Measurements from ENCODE around the gene ADGRF1.
"Not testable (repeated sequence)": the region's sequence is repeated elsewhere in the genome, so short reads cannot be mapped to it uniquely, and the experiment has no call there.

Gene ADGRF1

DNA sequence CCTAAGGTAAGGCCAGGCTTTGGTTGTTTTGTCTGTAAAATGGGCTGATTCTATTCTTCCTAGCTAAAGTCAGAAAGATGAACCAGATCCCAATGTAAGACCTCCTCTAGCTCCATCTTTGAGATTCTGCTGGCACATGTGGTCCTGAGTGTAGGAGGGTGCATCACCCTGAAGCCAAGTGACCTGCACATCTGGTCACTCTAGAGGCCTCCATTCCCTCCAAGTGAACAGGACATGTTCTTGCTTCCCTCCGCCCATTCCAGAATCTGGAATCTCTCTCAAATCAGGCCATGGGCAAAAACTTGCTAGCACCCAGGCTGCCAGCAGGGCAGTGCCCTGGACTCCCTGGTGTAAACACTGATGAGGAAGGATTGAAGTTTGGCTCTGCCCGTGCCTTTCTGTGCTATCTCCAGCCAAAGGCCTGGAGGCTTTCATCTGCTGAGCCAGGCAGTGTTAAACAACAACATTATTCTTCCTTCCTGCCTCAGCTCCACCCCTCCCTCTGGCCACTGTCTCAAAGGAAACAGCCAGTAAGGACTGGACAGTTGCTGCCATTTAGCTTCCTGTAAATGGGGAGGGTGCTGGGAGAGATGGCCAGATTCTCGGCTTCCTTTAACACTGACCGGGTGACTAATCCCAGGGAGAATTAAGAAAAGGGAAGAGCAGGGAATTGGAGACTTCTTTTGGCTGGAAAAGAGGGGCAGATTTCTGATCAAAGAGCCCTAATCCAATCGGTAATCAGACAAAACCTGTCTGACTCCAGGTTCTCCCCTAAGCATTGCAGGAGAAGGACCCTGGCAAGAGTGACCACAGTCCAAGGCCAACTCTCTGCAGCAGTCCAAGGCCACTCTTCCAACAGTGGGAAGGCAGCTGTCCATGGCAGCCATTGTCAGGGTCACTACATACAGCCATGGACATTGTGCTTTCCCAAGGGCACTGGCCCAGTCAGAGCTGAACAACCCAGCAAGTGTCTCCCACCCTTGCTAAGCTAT lies 19.5 kb upstream of the ADGRF1 start:
- DNase-seq: no peak

DNA sequence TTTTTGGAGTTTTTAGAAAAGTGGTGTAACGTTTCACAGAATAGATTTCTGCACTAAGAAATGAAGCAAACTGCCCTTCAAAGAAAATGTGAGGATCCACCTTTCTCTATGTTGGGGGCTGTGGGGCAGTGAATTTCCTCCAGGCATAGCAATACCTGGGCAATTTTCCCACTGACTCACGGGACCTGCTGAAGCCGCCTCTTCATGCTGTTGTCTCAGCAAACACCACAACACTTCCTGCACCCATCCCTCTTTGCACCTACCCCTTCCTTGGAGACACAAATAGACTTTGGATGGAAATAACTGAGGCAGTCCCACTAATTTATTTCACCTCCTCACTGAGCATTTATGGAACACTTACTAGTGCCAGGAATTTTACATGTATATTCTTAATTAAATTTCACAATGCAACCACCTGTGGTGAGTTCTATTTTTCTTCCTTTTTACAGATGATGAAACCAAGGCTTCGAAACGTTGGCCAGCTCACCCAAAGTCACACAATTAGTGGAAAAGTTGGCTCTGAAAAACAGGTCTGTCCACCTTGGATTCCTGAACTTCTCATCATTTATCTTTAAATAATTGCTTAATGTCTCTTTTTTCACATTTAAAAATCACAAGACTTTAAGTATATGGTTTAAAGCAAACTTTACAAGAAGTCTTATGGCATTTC lies 17.2 kb upstream of the ADGRF1 start:
- DNase-seq: no peak

DNA sequence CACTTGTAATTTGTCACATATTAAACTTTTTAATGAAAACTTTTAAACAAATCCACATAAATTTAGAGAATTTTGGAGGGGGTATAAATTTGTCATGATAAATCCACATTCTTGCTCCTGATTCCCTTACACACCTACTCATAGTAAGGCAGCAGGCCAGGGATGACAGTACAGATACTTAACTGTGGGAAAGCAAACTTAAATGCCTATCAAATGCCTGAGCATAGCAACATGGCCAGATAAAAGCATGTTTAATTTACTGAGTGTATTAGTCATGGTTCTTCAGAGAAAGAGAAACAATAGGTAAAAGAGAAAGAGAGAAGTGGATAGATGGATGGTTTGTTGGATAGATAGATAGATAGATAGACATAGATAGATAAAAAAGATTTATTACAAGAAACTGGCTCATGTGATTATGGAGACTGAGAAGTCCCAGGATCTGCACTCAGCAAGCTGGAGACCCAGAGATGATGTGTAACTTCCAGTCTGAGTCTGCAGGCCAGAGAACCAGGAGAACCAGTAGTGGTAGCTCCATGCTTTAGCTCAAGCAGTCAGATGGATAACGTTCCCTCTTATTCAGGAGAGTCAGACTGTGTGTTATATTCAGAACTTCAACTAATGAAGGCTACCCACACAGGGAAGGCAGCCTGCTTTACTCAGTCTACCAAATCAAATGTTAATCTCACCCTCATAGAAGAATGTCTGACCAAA lies 15.9 kb upstream of the ADGRF1 start:
- no peak for DNase-seq

DNA sequence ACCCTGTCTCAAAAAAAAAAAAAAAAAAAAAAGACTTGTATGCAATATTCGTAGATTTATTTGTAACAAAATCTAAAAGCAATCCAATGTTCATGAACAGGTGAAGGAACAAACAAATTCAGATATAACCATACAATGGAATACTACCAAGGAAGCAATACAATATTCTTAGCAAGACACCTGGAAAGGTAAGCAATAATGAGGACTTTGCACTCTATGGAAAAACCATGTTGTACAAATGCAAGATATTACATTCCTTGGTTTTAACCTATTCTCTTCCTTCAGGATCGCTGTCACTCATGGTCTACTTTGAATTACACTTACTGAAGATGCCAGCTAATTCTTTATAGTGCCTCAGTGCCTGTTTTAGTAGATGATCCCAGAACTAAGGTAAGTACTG lies 14.7 kb upstream of the ADGRF1 start:
- DNase-seq: no peak

DNA sequence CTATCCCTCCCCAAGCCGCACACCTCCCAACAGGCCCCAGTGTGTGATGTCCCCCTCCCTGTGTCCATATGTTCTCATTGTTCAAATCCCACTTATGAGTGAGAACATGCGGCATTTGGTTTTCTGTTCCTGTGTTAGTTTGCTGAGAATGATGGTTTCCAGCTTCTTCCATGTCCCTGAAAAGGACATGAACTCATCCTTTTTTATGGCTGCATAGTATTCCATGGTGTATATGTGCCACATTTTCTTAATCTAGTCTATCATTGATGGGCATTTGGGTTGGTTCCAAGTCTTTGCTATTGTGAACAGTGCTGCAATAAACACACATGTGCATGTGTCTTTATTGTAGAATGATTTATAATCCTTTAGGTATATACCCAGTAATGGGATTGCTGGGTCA lies 12.2 kb upstream of the ADGRF1 start:
- not testable (repeated sequence) for DNase-seq

DNA sequence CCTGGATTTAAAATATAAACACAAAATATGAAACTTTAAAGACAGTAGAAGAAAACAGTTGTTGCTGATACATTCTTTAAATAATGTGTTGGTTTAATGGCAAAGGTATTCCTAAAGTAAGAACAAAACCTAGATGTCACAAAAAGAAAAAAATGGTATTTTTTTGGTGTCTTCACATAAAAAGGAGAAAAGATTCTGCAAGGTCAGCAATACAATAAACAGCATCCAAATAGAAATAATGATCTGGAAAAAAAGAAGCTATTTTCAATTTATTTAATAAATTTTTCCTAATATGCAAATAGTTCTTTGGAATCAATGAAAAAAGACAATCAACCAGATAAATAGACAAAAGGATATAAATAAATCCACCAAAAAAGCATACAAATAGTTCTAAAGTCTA lies 6.5 kb upstream of the ADGRF1 start:
- no peak for DNase-seq

DNA sequence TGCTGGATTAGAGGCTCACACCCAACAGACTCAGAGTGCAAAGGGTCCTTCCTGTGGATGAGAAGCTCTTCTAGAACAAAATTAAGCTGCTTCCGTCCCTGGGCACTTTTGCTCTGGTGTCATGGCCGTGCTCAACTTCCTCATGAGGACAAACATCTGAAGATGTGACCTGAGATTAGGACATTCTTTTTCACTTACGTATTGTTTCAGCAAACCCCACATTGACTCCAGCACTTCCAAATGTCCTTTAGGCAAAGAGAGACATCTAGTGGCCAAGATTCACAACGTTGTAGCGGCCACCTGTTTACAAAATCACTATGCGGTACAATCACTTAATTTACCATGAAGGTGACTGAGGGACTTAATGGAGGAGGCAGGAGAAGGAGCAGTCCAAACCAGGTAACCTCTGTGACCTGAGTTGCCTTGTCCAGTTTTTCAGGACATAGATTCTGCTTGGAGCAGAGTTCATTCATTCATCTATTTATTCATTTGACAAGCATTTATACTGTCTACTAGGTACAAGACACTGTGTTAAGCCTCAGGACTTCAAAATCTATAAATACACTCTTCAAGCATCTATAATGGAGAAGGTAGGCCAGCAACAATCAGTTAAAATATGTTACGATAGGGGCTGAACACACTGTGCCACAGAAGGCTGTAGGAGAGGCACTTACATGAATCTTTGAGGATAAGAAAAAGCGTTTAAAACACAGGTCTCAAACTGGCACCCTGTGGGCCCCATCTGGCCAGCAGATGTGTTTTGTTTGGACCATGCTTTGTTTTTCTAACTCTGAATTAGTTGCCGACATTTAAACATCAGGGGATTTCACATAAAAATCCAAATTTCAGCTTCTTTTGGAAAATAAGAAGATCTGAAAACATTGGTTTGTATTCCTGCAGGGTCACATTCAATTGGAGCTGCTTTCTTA lies 5.6 kb upstream of the ADGRF1 start:
- DNase-seq: no peak

DNA sequence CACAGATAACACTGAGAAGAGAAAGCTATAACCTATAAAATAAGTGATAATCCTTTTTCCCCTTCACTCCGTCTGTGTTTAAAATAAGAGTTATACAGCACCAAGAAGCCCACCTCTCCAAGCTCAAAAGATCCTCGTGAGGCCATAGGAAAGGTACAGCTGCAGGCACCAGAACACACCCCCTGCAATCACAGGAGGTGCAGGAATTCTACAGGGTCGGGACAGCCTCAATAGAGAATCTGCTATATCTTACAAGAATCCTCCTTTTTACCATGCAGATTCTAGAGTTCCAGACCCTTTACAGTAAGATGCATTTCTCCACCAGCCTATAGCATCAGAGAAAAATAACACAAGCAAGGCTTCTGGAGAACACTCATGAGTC lies 5.0 kb upstream of the ADGRF1 start:
- no peak for DNase-seq

DNA sequence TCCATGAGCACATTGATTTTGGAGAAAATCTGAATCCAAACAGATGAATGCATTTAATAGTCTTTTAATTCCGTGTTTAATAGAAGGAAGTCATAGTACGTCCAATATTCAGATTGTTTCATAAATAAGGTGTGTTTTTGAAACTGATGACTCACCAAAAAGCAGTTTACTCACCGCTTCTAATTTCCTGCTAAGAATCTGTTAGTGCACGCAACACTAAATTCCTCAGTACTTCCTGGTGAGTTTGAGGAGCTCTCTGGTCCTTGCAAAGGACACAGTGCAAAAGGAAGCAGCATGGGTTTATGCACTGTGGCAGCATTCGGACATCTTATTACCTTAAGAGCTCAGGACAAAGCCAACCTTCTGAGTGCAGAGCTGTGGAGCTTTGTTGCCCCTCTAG lies 2.3 kb upstream of the ADGRF1 start:
- no peak for DNase-seq

DNA sequence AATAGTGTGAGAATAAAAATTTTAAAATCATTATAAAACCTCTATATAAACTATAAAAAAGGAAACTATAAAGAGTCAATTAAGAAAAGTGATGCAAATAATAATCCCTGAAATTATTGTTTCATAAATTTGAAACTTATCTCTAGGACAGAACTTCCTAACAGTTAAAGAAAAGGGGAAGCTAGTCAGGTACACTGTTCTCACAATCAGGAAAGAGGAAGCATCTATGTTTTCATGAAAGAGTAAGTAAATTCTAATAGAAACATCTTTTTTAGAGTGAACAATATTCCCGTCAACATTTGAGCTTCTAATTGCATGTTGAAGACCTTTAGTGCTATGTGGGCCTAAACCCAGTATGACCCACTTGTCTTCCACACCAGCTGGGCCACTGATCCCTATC lies 1.2 kb upstream of the ADGRF1 start:
- no peak for DNase-seq

DNA sequence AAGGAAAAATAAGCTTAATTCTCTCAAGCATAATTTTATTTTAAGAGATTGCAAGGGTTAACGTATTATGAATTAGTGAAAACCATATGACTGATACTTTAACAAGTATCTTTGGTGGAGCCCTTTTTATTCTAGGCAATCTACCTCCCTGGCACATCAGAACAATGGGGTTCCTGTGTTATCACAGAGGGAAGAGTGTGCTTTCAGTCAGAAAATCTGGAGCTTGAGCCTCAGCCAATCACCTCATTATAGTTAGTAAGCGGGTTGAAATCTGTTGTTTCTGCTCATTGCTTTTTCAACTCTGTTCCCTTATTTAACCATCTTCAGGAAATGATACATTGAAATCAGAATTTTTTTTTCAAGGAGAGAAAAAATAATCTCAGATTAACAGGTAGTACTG lies 391 bp downstream of the ADGRF1 start:
- DNase-seq: no peak

DNA sequence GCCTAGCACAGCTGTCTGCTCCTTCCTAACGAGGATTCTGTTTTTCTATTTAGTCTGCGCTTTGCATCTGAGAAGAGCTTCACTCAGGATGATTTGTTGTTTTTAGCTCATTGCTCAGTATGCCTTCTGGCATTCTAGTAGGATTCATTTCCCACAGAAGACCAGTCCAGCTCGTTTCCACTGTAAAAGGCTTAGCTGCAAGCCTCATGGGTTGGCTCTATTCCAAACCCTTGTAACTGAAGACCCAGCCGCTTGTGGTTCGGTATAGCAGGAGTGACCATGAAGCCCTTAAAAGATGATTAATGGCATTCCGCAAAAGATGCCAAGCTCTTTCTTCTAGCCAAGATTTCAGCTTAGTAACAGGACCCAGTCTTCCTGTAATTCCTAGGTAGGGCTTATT lies 7.2 kb downstream of the ADGRF1 start:
- peak; percentile 81 for DNase-seq

DNA sequence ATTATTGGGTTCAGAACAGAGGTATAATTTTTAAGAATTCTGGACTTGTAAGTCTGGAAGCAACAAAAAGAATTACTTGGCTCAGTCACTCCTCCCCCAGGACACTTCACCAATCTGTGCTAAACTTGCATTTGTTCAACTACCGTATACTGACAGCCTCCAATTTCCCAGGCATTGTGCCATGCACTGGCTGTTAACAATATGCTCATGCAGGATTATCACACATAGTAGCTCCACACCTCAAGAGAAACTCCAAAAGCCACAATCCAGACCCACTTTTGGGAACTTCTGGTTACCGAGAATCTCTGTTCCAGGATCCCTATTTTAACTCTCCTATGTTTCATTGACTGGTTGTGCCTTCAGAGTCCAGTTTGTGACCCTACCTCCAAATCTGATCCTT lies 7.7 kb downstream of the ADGRF1 start:
- DNase-seq: no peak

DNA sequence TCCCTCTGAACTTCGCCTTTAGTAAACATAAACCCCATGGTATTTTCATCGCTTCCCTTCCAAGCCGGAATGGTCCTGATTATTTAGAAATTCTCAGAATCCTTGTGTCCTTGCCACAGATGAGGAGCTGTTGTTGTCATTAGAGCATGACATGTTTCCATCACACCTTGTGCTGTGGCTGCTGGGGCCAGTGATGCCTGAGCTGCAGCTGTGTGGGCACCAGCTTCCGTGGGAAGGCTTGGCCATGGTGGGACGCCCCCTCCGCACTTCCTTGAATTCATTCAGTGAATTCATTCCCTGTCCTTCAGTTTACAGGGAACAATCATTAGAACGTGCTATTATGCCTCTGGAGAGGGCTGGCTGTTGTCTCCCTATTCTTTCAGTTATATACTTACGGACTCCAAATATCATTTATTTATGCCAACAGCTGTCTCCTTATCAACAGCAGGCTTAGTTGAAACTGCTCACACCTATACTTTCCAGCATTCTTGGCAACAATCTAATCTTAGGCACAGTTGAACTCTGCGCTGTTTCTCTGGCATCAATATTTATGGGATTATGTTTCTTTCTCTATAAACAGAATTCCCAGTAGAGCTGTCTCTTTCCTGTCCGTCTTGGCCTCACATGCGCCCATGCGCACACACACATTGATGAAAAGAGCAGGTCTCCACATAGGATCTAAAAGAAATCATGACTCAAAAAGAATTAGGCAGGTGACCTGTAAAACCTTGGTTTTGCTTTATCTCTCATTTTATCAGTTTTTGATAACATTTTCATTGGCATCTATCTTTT lies 9.0 kb downstream of the ADGRF1 start:
- DNase-seq: no peak

DNA sequence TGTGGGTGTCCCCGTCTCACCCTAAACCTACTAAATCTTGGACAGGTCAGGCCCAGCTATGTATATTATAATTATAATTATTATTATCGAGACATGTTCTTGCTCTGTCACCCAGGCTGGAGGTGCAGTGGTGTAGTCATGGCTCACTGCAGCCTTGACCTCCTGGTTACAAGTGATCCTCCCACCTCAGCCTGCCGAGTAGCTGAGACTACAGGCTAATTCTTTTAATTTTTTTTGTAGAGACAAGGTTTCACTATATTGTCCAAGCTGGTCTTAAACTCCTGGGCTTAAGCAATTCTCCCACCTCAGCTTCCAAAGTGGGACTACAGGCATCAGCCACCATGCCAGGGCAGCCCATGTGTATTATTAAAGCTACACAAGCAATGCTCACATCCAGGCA lies 10.5 kb downstream of the ADGRF1 start:
- no peak for DNase-seq

DNA sequence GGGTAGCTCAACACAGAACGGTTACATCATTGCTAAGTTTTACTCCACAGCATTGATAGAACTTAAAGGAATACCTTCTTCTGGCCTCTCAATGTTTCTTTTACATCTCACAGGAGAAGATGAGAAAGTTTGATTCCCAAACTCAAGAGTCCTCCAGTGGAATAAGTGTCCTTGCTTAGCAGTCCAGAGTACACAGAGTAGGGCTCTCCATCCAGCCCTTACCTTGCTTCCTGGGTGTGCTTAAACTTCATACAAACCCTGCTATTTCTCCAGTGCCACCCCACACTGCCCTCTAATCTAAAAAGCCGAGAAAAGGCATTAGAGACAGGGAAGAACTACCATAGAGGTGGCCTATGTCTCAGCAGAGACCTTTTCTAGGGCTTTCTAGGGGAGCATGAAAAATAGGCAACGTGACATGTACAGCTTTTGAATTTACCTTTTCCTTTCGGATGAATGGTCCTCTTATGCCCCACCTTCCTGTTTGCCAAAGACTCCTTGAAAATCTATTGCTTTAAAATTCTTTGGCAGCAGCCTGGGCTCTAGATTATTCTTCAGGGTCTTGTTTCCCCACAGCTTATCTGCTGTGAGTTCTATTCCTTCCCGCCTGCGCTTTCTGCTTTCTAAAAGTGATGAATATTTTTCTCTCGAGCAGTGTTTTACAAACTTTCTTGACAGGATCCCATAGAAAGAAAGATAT lies 12.1 kb downstream of the ADGRF1 start:
- no peak for DNase-seq

DNA sequence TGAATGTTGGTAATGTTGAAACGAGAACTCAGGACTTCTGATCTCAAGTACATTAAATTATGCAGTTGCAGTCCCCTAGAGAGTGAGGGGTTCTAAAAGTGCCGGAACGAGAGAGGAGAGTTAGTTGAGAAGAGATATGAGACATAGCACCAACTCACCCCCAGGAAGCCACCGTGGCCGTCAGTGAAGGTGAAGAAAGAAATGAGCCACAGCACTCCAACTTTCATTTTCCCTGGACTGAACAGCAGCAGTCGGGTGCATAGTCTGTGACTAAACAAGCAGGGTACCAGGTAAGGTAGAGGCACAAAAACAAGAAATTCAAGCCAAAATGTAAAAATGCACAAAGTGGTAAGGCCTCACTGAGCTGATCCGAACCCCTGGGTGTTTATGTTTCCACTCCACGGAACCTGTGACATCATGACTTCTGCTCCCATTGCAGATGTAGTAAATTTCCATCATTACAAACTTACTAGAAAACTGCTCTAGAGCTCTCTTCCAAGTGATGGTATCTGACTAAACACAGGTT lies 13.2 kb downstream of the ADGRF1 start:
- no peak for DNase-seq

DNA sequence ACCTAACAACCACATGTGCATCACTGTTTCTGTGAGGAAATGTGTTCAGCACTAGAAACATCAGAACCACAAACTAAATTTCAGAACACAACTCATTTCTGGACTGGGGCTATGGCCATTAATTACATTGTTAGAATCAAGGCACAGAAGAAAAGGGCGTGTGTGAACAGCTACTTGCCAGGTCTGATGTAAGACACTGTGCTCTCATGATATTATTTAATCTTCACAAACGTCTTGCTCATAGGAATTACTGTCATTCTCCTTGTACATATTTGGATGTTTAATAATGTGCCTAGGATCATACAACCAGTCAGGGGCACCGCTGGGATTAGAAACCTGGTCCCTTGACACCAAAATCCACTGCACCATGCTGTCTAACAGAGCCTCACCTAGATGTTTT lies 14.8 kb downstream of the ADGRF1 start:
- no peak for DNase-seq

DNA sequence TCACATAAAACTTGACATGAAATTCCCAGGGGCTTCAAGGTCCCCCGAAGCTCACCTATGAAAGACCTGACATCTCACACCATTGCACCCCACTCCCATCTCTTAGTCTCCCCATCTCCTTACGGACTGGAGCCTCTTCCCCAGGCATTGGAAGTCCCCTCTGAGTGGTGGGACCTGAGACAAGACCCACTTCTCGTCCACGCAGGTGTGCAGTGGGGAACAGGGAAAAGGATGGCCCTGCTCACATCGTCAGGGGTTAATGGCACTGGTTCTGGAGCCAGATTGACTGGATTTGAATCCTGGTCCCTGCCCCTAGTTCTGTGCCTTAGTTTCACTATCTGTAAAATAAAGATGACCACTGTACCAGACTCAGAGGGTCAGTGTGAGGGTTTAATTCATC lies 15.5 kb downstream of the ADGRF1 start:
- no peak for DNase-seq

DNA sequence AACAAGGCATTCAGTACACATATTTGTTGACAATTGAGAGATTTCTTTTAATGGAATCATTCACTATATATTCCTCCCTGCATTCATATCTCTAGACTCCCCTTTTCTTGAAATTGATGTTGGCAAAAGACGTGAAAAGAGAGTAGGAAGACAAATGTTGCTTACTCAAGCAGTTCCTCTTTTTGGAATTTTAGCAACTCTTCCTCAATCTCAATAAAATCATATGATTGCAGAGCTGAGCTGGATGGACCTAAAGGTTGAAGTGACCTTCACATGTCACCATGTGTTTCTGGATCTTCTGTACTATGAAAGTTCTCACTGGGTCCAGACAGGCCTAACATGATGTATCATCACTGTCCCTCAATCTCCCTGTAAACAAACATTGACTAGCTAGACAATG lies 18.6 kb downstream of the ADGRF1 start:
- no peak for DNase-seq

DNA sequence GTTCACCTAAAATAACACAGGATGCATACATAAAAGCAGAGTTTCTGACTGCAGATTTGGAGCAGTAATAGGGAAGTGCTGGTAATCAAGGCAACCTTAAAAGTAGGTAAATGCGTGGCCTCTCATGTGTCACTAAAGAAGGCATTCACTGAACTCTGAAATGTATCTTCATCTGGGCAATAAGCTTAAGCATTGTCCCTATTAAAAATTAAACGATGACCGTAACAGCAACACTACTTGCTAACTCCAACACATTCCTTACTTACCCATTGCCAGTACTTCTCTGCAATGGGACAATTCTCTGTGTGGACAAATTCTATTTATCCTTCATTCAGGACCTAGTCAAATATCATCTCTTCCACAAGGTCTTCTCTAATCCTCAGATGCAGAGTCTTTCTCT lies 19.9 kb downstream of the ADGRF1 start:
- DNase-seq: no peak

Data from NCI-H1048 (cell line).